Mesenchymal stem cell (in vitro differentiated cells and primary cell): Measurements from ENCODE around the gene ZNF598.

Experiments
- DNase-seq: peaks from one replicate; pipeline ENCODE4 v3.0.0-alpha.2; 2013
- H2AFZ ChIP-seq: one replicate; pipeline ENCODE4 v1.6.1; 2013; ENCODE audit warnings: low read depth, mild to moderate bottlenecking, control low read depth, inconsistent platforms, low read length, moderate library complexity
- H2AK5ac ChIP-seq: 2 replicates; pipeline ENCODE4 v1.6.1; 2013; ENCODE audit warnings: low read length, moderate library complexity, mild to moderate bottlenecking, inconsistent platforms; ENCODE audit not compliant: severe bottlenecking
- H2BK120ac ChIP-seq: one replicate; pipeline ENCODE4 v1.6.1; 2013; ENCODE audit warnings: low read depth, mild to moderate bottlenecking, inconsistent platforms, low read length, moderate library complexity
- H2BK12ac ChIP-seq, 2 experiments: one replicate each; pipeline ENCODE4 v1.6.1; 2013; ENCODE audit warnings: inconsistent platforms in 2 of 2, low read length in 2 of 2, mild to moderate bottlenecking in 2 of 2, moderate library complexity in 2 of 2, control low read depth in 1 of 2
- H2BK15ac ChIP-seq: one replicate; pipeline ENCODE4 v1.6.1; 2013; ENCODE audit warnings: mild to moderate bottlenecking, low read depth, inconsistent platforms; ENCODE audit not compliant: poor library complexity, severe bottlenecking
- H2BK5ac ChIP-seq: 2 replicates; pipeline ENCODE4 v1.6.1; 2013; ENCODE audit warnings: low read depth, mild to moderate bottlenecking, low read length, control low read depth, inconsistent platforms; ENCODE audit not compliant: poor library complexity, severe bottlenecking
- H3K14ac ChIP-seq, 2 experiments: one replicate each; pipeline ENCODE4 v1.6.1; 2013; ENCODE audit warnings: inconsistent platforms in 2 of 2, low read length in 2 of 2, control low read depth in 1 of 2, mild to moderate bottlenecking in 1 of 2, moderate library complexity in 1 of 2
- H3K18ac ChIP-seq, 2 experiments: one replicate each; pipeline ENCODE4 v1.6.1; 2013; ENCODE audit warnings: inconsistent platforms in 2 of 2, low read length in 2 of 2, control low read depth in 1 of 2, low read depth in 1 of 2, mild to moderate bottlenecking in 1 of 2
- H3K23ac ChIP-seq, 2 experiments: one replicate each; pipeline ENCODE4 v1.6.1; 2013; ENCODE audit warnings: inconsistent platforms in 2 of 2, low read length in 2 of 2, mild to moderate bottlenecking in 2 of 2, moderate library complexity in 2 of 2, control low read depth in 1 of 2
- H3K27ac ChIP-seq: 2 replicates; pipeline ENCODE4 v1.5.1; 2013; ENCODE audit warnings: mild to moderate bottlenecking, moderate library complexity, low read length, control low read depth, inconsistent platforms; ENCODE audit not compliant: poor library complexity, severe bottlenecking
- H3K27me3 ChIP-seq, 2 experiments: 2 replicates each; pipeline versions ENCODE4 v1.6.1 to v1.7.0; 2013; ENCODE audit warnings: low read length in 2 of 2, mild to moderate bottlenecking in 2 of 2, moderate library complexity in 2 of 2, control low read depth in 1 of 2, inconsistent platforms in 1 of 2; ENCODE audit not compliant: control insufficient read depth in 1 of 2, insufficient read depth in 1 of 2
- H3K36me3 ChIP-seq, 2 experiments: 2 replicates each; pipeline versions ENCODE4 v1.6.1 to v1.7.0; 2013; ENCODE audit warnings: low read length in 2 of 2, control low read depth in 1 of 2, inconsistent platforms in 1 of 2, low read depth in 1 of 2, mild to moderate bottlenecking in 1 of 2; ENCODE audit not compliant: insufficient read depth in 2 of 2, control insufficient read depth in 1 of 2
- H3K4ac ChIP-seq, 2 experiments: one replicate each; pipeline ENCODE4 v1.6.1; 2013; ENCODE audit warnings: inconsistent platforms in 2 of 2, low read length in 2 of 2, mild to moderate bottlenecking in 2 of 2, moderate library complexity in 2 of 2, control low read depth in 1 of 2, low read depth in 1 of 2
- H3K4me1 ChIP-seq: 2 replicates; pipeline ENCODE4 v1.6.1; 2013; ENCODE audit warnings: low read depth, low read length, control low read depth; ENCODE audit not compliant: control insufficient read depth, insufficient read depth
- H3K4me2 ChIP-seq: 2 replicates; pipeline ENCODE4 v1.6.1; 2013; ENCODE audit warnings: low read length, mild to moderate bottlenecking, inconsistent platforms; ENCODE audit not compliant: poor library complexity, severe bottlenecking
- H3K4me3 ChIP-seq, 2 experiments: 2 replicates each; pipeline versions ENCODE4 v1.5.1 to v1.7.0; 2013; ENCODE audit warnings: low read length in 2 of 2, mild to moderate bottlenecking in 2 of 2, control low read depth in 1 of 2, low read depth in 1 of 2; ENCODE audit not compliant: insufficient read depth in 1 of 2
- H3K79me1 ChIP-seq: replicated peaks from 2 replicates; pipeline ENCODE4 v1.6.1; 2013; ENCODE audit warnings: mild to moderate bottlenecking, control low read depth, low read length, inconsistent platforms; ENCODE audit not compliant: poor library complexity, severe bottlenecking
- H3K9ac ChIP-seq: 2 replicates; pipeline ENCODE4 v1.7.0; 2013; ENCODE audit warnings: mild to moderate bottlenecking, low read length, moderate library complexity
- H3K9me3 ChIP-seq: 2 replicates; pipeline ENCODE4 v1.7.0; 2013; ENCODE audit warnings: mild to moderate bottlenecking, low read length; ENCODE audit not compliant: control insufficient read depth
- H4K8ac ChIP-seq: one replicate; pipeline ENCODE4 v1.6.1; 2013; ENCODE audit warnings: inconsistent platforms, mild to moderate bottlenecking, low read length, moderate library complexity
- H4K91ac ChIP-seq: one replicate; pipeline ENCODE4 v1.6.1; 2013; ENCODE audit warnings: mild to moderate bottlenecking, low read length, inconsistent platforms
- WGBS: methylation state at CpG from one replicate; pipeline ENCODE4 v1.1.7; 2013; ENCODE audit warnings: mixed read lengths; 5-methylcytosine and 5-hydroxymethylcytosine counted together

ZNF598 gene

GRCh38 chr16:2025251-2025650 lies 15.6 kb upstream of the ZNF598 start:
- H4K91ac ChIP-seq: no peak overlapping the region
- peak overlapping the region in 1 of 2 experiments; percentile 17 for H3K23ac ChIP-seq
- no peak overlapping the region for H2AFZ ChIP-seq
- no peak overlapping the region for H2BK15ac ChIP-seq
- no peak overlapping the region for H2BK120ac ChIP-seq
- H3K18ac ChIP-seq: no peak overlapping the region
- H3K79me1 ChIP-seq: peaks cover 3% of the 10 kb centered on the region
- peaks cover 8 to 29% of the 10 kb centered on the region in 2 experiments for H3K27me3 ChIP-seq
- H2BK5ac ChIP-seq: no peak overlapping the region
- no peak overlapping the region for H4K8ac ChIP-seq
- WGBS: 97% methylated on average over 14 of the region's 14 CpGs
- H3K9ac ChIP-seq: no peak overlapping the region
- peak overlapping the region in 1 of 2 experiments; percentile 84 for H2BK12ac ChIP-seq
- peaks cover 59% of the 10 kb centered on the region for H3K4me1 ChIP-seq
- H3K14ac ChIP-seq: peak overlapping the region in 1 of 2 experiments; percentile 14
- no peak overlapping the region for H2AK5ac ChIP-seq
- H3K36me3 ChIP-seq: peaks cover 0 to 16% of the 10 kb centered on the region in 2 experiments
- DNase-seq: no peak
- no peaks in the 10 kb centered on the region for H3K9me3 ChIP-seq
- H3K4me2 ChIP-seq: no peak overlapping the region
- H3K4me3 ChIP-seq: no peak overlapping the region
- H3K4ac ChIP-seq: no peak overlapping the region
- H3K27ac ChIP-seq: no peak overlapping the region

GRCh38 chr16:2024032-2024420 lies 14.4 kb upstream of the ZNF598 start:
- Histone ChIP-seq H3K4me2 (no peak overlapping the region), H3K23ac (no peak overlapping the region), H3K9me3 (no peaks in the 10 kb centered on the region), H2BK120ac (peak overlapping the region; percentile 81), H3K79me1 (no peaks in the 10 kb centered on the region), H3K4me1 (peaks cover 60% of the 10 kb centered on the region), H3K14ac (no peak overlapping the region), H3K27me3 (peaks cover 16 to 40% of the 10 kb centered on the region in 2 experiments), H3K9ac (no peak overlapping the region), H2BK15ac (peak overlapping the region; percentile 94), H4K91ac (peak overlapping the region; percentile 96), H3K4me3 (peak overlapping the region in 1 of 2 experiments; percentile 4), H3K18ac (peak overlapping the region; percentile 60 to 93), H2BK5ac (no peak overlapping the region), H3K4ac (peak overlapping the region; percentile 62 to 90), H3K27ac (no peak overlapping the region), H2AK5ac (peak overlapping the region; percentile 92), H4K8ac (peak overlapping the region; percentile 89), H3K36me3 (peaks cover 0 to 4% of the 10 kb centered on the region in 2 experiments), H2AFZ (no peak overlapping the region), H2BK12ac (peak overlapping the region; percentile 85 to 90)
- no peak for DNase-seq
- 91% methylated on average over 12 of the region's 12 CpGs for WGBS

GRCh38 chr16:2023092-2024031 lies 13.7 kb upstream of the ZNF598 start:
- Histone ChIP-seq H3K14ac (peak overlapping the region in 1 of 2 experiments; percentile 75), H2BK120ac (peak overlapping the region; percentile 81), H3K4me2 (peak overlapping the region; percentile 85), H3K23ac (no peak overlapping the region), H3K27me3 (peaks cover 19 to 43% of the 10 kb centered on the region in 2 experiments), H2BK5ac (peak overlapping the region; percentile 46), H3K79me1 (no peaks in the 10 kb centered on the region), H3K4me1 (peaks cover 53% of the 10 kb centered on the region), H2AK5ac (peak overlapping the region; percentile 92), H3K27ac (peak overlapping the region; percentile 68), H4K8ac (peak overlapping the region; percentile 91), H2BK12ac (peak overlapping the region; percentile 79 to 85), H3K18ac (peak overlapping the region; percentile 93 to 94), H3K4ac (peak overlapping the region; percentile 80 to 90), H3K36me3 (no peaks in the 10 kb centered on the region), H3K4me3 (peak overlapping the region; percentile 21 to 73), H3K9me3 (no peaks in the 10 kb centered on the region), H3K9ac (peak overlapping the region; percentile 52), H2AFZ (peak overlapping the region; percentile 76), H2BK15ac (peak overlapping the region; percentile 94), H4K91ac (peak overlapping the region; percentile 96)
- peak; percentile 90 for DNase-seq
- 8% methylated on average over 48 of the region's 53 CpGs for WGBS

GRCh38 chr16:2022723-2023091 lies 13.1 kb upstream of the ZNF598 start:
- Histone ChIP-seq H2BK15ac (peak overlapping the region; percentile 49), H3K18ac (peak overlapping the region; percentile 88 to 94), H3K4me2 (peak overlapping the region; percentile 77), H3K9me3 (no peaks in the 10 kb centered on the region), H4K91ac (peak overlapping the region; percentile 62), H2AK5ac (no peak overlapping the region), H3K4me1 (peaks cover 47% of the 10 kb centered on the region), H3K27ac (peak overlapping the region; percentile 68), H3K23ac (no peak overlapping the region), H2BK5ac (no peak overlapping the region), H3K4ac (peak overlapping the region; percentile 63 to 80), H3K79me1 (no peaks in the 10 kb centered on the region), H2BK12ac (peak overlapping the region; percentile 26 to 79), H3K27me3 (peaks cover 21 to 36% of the 10 kb centered on the region in 2 experiments), H2BK120ac (peak overlapping the region; percentile 45), H4K8ac (peak overlapping the region; percentile 91), H3K36me3 (no peaks in the 10 kb centered on the region), H3K4me3 (peak overlapping the region; percentile 21 to 73), H3K14ac (peak overlapping the region in 1 of 2 experiments; percentile 69), H3K9ac (peak overlapping the region; percentile 52), H2AFZ (peak overlapping the region; percentile 76)
- WGBS: 4% methylated on average over 10 of the region's 14 CpGs
- peak; percentile 85 for DNase-seq
